GM21390 (cell line): Measurements from ENCODE around the gene ALPK3.
"Not testable (repeated sequence)": the region's sequence is repeated elsewhere in the genome, so short reads cannot be mapped to it uniquely, and the experiment has no call there.

Source experiments
- ATAC-seq: cut with Tn5 transposase; IDR thresholded peaks from one replicate; pipeline ENCODE4 v1.9.1; 2021; ENCODE audit not compliant: unreplicated experiment

Gene ALPK3

DNA sequence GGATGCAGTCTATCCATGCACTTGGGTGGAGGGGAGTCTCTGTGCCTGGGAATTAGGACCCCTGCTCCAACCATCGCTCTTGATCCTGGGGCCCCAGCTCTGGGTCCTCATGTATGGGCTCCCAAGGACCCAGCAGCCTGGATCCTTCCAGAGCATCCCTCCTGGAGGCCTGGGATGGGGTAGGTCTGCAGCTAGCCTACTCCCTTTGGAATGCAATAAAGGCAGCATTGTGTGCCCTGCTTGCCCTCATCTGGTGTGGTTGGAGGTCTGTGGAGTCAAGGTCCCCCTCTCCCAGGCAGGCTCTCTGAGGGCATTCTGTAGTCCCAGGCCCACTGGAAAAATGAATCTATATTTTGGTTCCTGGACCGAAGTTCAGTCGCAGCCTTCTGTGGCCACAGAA lies 52.4 kb downstream of the ALPK3 start:
- no peak for ATAC-seq

DNA sequence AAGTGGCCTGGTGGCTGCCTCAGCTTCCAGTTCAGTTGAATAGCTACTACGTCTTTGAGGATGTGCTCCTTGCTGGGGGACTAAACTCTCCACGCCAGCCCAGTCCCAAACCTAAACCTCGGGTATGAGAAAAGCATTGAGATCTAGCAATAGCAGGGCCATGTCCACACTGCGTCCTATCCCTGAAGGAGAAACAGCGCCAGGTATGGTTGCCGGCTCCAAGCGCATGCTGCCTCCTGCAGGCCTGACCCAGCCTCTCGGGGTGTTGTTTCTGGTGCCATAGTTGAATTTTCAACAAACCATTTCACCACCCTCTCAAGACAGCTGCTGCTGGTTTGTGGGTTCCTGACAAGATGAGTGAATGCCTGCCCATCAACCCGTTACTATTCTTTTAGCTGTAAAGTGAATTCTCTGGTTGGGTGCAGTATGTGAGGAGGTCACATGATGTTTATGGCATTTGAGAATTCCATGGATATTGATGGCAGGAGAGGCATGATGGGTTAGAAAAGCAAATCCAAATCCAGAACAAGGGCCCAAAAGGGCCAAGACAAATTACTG lies 54.4 kb downstream of the ALPK3 start:
- no peak for ATAC-seq

DNA sequence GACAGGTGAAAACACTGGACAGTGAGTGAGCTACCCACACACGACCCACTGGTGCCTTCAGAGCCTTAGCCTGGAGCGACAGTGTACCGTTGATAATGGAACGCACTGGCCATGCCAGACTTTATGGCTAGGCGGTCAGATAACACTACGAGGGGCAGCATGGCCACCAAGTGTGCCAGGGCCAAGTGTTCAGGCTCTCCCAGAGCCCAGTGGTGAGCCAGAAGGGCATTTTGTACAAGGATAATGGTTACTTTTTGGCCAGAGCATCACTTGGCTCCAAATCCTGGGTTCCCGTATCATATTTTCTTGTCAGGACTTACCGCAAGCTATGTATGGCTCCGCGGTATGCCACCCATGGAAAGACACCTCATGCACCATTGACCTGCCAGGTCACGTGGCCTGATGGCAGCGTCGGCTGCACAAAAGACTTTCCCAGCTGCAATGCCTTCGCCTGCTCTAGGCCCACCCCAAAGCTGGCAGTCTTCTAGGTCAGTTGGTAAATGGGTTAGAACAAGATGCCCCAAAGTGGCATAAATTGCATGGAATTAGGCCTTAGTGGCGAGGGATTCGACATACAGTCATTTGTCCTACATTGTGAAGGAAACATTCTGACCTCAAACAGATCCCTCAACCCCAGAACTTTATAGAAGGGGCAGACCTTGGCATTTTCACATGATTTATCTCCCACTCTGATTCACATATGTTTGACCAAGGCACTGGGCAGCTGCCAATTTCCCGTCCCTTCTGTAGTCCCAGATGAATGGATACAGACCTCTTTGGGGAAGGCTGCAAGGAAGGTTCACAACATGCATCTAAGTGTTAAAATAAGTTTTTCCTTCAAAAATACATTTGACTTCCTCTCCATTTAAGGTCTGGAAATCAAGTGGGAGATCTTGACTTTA lies 55.1 kb downstream of the ALPK3 start:
- no peak for ATAC-seq

DNA sequence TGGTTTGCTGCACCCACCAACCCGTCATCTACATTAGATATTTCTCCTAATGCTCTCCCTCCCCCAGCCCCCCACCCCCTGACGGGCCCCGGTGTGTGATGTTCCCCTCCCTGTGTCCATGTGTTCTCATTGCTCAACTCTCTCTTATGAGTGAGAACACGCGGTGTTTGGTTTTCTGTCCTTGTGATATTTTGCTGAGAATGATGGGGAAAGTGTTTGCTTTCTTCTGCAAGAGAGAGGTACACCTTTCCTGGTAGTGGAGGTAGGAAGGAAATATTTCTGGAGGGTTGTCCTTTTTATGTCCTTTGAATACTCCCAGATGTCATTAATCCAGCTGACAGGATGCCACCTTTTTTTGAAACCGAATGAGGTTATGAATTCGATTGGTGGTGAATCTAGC lies 56.8 kb downstream of the ALPK3 start:
- ATAC-seq, result no peak

DNA sequence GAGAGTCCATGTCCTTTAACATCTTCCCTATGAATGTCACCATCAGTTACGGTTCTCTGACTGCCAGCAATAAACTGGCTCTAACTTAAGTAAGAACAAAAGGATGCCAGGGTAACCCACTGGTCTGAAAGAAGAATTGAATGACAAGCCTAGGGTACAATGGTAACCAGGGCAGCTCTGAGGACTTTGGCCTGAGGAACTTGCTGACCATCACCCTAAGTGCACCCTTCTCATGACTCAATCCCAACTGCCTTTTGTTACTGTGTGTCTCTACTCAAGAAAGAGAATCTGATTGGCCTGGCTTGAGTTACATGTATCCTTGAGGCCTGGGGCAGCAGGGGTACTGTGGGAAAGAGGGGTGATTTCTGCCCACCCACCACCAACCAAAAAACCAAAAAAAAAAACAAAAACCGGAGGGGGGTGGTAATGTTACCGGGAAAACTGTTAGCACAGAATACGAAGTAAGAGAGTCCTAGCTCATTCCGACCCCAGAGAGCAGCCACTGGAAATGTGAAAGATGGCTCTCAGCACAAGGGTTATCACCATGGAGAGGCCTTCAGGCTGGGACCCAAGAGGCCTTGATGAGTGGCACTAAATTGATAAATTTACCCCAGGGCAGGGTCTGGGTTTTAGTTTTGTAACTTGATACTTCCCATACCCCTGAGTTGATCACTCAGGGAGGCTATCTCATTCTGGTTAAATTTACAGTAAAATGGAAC lies 58.0 kb downstream of the ALPK3 start:
- ATAC-seq, result no peak

DNA sequence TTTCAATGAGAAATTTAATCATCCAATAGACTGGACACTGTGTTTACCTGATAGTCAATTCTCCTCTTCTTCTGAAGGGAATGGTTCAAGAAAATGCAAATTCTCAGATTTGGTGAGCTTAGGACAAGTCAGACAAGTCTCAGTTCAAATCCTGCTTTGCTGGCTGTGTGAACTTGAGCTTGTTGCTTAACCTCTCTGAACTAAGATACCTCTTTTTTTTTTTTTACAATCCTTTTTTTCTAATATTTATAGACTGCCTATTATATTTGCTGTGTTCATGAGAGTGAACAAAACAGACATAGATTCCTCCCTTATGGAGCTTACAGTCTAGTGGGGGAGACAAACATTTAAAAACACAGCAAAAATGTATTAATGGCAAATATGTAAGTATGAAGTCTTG lies 59.1 kb downstream of the ALPK3 start:
- ATAC-seq, result no peak

DNA sequence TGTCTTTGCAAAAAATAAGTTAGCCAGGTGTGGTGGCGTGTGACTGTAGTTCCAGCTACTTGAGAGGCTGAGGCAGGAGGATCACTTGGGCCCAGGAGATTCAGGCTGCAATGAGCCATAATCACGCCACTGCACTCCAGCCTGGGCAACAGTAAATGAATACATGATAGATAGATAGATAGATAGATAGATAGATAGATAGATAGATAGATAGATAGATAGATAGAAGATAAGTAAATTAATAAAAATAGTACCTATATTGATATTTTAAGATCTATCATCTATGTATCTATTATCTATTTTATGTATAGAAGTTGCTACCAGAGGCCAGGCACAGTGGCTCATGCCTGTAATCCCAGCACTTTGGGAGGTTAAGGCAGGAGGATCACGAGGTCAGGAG lies 60.5 kb downstream of the ALPK3 start:
- not testable (repeated sequence) for ATAC-seq

DNA sequence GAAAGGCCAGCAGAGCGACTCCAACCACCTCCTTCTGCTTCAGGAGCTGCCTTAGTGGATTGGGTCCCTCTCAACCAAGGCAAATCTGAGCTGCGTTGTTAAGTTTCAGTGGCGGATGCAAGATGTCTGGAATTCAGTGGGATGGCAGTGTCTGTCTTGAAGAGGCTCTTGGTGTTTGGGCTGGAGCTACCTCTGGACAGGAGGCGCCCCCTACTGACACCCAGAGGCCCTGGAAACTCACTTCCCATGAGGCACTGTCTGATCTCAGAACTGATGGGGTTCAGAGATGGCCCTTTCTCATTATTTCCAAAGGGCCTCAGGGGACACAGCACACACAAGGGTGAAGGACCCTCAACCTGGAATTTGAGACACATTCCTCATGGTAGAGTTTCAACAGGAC lies 61.3 kb downstream of the ALPK3 start:
- ATAC-seq, result no peak

DNA sequence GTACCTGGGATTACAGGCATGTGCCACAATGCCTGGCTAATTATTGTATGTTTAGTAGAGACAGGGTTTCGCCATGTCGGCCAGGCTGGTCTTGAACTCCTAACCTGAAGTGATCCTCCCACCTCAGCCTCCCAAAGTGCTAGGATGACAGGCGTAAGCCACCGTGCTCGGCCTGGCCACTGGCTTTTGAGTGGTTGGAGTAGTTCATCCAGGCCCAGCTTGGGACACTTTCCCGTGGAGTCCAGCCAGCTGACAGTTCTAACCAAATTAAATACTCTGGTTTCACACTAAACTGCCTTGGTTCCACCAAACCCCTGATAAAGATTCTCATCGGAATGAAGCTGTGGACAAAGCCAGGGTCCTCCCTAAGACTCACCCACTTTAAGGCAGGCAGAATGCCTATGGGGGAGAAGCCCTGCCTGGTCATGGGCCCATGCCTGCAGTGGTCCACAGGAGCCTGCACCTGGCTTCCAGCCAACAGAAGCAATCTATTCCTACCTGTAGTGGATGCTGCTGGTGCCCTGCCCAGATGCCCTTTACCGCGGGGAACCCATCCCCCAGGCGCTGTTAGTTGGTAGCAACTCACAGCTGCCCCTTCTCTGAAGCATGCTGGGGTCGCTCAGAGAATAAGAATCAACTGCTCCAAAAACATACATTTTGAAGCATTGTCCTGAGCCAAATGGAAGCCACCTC lies 62.1 kb downstream of the ALPK3 start:
- no peak for ATAC-seq

DNA sequence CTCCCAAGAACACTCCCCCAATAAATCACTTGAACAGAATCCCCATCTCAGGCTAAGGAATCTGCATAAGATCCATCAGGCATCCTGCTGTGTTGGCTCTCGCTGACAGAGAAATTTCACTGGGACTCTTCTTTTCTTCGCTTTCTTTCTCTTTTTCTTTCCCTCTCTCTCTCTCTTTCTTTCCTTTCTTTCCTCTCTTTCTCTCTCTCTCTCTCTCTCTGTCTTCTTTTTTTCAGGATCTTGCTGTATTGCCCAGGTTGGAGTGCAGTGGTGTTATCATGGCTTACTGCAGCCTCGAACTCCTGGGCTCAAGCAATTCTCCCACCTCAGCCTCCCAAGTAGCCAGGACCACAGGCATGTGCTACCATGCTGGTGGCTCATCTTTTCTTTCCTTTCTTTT lies 62.9 kb downstream of the ALPK3 start:
- no peak for ATAC-seq

DNA sequence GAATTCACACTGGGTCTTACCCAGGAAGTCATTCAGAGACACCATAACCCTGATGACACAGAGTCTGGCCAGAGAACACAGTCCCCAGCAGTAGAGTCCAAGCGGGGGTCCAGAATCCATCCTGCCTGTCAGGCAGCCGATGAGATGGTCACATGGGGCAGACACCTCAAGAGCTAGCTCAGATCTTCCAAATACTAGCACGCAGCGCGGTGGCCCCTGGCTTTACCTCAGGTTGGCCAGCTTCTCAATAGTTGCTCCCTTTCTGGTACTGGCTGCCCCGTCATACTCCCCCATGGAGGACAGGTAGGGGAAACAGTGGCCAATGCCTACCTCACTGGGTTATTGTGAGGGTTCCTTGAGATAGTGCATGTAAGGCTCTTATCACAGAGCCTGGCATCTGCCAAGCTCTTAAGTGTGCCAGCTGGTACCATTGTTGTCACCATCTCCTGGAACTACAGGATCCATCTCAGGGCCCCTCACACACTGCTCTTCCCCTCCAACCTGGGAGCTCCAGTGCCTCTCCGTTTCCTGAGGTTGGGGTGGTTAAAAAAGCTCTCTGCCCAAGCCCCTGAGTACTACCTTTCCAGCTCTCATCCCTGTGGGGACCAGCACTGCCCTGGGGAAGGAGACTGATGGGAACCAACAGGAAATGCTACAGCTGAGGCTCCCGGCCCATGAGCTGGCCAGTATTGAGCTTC lies 63.8 kb downstream of the ALPK3 start:
- ATAC-seq, result no peak

DNA sequence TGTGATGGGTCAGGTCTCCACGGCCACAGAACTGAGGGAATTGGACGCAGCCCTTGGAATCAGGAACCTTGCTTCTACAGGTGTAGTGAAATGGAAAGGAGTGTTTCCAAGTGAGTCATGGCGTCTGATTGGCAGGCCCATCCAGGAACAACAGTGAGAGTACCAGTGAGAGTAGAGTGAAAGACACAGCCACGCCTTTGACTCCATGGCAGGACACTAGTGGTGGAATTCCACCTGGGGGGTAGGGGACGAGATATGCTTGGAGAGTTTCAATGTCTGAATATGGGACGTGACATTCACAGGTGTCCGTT lies 64.3 kb downstream of the ALPK3 start:
- no peak for ATAC-seq

DNA sequence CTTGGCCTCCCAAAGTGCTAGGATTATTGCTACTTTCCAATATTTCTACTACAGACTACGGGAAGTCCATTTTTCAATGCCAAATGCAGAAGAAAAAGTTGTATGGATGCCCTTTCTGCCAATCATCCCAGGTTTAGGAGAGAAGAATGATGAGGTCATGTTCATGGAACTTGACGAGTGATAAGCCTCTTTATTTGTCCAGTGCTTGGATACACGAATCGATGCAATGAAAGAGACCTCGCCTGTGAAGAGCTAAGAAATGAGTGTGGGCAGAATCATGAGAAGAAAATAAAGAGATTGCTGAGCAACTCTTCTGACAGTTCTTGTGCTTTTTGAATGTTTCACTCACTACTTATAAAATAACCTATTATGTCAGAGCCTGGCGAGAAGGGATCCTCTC lies 66.3 kb downstream of the ALPK3 start:
- ATAC-seq, result no peak

DNA sequence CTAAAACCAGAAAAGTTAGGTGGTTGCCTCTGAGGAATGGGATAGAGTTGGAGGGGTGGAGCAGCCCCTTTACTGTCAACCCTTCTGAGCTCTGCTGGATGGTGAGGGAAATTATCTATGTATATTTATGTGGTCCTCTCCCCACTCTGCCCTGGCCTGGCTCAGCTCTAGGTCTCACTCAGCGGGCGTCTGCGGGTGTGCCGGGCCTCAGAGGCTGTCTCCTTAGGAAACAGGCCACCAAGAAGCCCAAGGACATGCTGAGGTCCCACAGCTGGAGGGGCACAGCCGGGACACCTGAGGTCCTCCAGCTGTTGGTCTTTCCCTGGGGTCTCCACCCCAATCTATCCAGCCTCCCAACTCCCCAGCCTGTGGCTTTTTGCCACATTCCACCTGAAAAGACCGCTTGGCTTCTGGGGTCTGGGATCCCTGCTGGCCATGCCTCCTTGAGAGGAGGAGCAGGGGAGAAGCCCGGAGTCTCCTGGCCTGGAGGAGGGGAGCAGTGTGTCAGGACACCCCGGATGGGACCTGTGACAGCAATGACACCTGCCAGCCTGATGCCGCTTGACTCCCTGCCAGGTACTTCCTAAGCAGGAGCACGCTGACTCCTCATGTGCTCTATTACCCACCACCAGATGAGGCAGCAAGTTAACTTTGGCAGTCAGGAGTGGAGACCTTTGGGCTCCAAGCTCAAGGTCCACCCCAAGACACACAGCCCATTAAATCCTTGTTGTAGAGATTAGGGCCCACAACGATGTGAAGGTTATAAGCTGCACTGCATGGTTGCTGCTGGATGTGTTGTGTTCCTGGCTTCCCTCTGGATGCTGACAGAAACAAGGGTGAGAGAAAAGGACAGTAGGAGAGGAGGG lies 67.0 kb downstream of the ALPK3 start, which contains the start of gene SLC28A1:
SLC28A1 (plus strand) TSS at position 747 of the 866 bp plus-strand sequence. CDS start 3,099 bp downstream, outside the sequence.
- no peak for ATAC-seq

DNA sequence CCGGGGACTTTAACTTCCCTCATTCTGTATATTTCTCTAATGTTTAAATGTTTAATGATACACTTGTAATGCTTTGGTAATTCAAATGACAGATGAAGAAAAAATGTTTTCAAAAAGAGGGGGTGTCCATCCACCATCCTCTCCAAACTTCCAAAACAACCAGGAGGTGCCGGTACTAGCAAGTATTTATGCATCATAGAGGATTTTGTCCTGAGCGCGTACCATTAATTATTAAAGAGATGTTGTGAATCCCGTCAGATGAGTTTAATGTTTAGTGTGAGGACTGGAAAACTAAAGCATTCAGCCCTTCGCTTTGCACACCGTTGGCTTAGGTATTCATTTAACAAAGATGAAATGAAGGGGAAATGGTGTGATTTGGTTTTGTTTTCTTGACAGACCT lies 68.6 kb downstream of the ALPK3 start:
- ATAC-seq, result no peak

DNA sequence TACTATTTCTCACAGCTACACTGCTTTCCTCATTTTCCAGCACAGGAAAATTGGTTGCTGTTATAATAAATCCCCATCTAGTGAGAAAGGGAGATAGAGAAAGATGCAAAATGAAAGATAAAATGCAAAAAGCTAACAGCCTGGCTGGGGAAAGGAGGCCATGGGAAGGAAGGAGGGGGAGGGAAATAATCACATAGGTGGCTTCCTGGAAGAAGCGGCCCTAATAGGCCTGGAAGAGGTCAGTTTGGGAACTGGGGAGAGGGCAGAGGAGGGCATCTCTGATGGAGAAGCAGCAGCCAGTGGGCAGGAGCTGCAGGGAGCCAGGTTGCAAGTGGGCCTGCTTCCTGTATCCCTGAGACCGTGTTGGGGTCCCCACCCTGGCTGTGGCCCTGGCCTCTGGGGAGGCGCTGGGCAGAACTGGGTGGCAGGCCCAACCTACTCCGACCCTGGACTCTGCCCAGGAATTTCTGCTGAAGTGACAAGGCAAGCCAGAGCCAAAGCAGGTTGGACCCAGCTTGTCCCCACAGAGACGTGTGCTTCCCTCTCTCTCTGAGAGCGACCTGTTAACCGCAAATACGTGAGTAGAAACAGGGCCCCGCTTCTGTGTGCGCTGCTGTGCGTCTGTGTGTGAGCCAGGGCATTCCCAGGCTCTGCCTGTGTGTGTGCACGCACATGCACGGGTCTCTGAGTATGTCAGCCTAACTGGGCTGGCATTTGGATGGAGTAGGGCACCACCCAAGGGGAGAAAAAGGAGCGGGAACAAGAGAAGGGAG lies 69.2 kb downstream of the ALPK3 start:
- no peak for ATAC-seq

DNA sequence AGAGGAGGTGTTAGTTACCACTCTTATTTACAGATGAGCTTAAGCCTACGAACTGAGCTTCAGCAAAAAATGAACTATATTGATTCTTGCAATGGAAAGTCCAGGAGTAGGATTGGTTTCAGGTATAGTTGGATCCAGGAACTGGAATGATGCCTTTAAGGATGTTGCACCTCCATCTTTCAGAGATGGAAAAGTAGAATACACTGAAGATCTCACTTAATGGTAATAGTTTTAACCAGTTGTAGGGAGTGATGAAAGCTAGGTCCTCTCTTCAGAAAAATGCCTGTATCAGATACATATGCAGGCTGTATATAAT lies 69.8 kb downstream of the ALPK3 start:
- ATAC-seq, result no peak

DNA sequence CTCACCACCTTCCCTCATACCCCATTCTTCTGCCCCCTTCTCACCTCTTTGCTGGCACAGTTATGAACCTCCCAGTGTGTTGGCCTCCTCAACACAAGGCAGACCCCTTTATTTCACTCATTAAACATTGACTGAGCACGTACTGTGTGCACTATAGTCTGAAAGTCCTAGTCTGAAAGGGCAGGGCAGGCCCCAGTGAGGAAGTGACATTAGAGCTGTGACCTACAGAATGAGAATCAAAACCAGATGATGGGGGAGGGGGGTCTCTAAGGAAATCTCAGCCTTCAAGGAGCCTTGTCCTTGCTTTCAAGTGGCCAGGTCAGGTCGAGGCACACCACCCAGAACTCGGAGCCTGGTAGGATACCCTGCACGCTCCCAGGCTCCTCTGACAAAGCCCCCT lies 70.8 kb downstream of the ALPK3 start:
- ATAC-seq, result no peak

DNA sequence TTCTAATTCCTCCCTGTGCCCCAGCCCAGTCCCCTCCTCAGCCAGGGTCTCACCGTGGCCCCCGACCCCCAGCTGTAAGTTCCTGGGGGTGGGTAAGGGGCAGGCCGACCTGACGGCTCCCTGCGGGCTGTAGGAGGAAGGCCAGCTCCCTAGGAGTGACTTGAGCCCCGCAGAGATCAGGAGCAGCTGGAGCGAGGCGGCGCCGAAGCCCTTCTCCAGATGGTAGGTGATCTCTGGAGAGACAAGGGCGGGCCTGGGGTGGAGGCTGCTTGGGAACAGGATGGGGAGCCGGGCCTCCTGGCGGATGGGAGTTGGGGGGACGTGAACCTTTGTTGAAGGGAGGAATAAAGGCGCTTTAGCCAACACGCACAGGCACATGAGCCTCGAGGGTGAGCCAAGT lies 71.5 kb downstream of the ALPK3 start:
- ATAC-seq, result no peak
